Tibial artery (tissue), 4 donors: ENCODE data around the gene FSTL4.

Source experiments
- DNase-seq, 2 donors: peaks; one replicate each; pipeline ENCODE4 v3.0.0-alpha.2; 2019
- H3K27ac ChIP-seq, 2 donors: fragments of 200-600 bp; sonication (generic) in 1 of 2; 1 replicate in 1 of 2; 2 replicates in 1 of 2; pipeline ENCODE4 v1.5.1; 2018 to 2019; ENCODE audit warnings: mild to moderate bottlenecking in 1 of 2
- H3K27me3 ChIP-seq, 2 donors: fragments of 200-600 bp; sonication (generic) in 1 of 2; one replicate each; pipeline versions ENCODE4 v1.5.1 to v1.6.0; 2016 to 2019
- H3K36me3 ChIP-seq, 3 donors: fragments of 200-600 bp; sonication (generic) in 2 of 3; one replicate each; pipeline ENCODE4 v1.5.1; 2016 to 2019; ENCODE audit warnings: mild to moderate bottlenecking in 2 of 3
- H3K4me1 ChIP-seq, 4 donors: fragments of 200-600 bp; sonication (generic) in 2 of 4; 1 replicate in 3 of 4; 2 replicates in 1 of 4; pipeline ENCODE4 v1.5.1; 2016 to 2019
- H3K4me3 ChIP-seq, 2 donors: fragments of 200-600 bp; sonication (generic) in 1 of 2; 1 replicate in 1 of 2; 2 replicates in 1 of 2; pipeline ENCODE4 v1.5.1; 2018 to 2019; ENCODE audit warnings: mild to moderate bottlenecking in 2 of 2
- H3K9me3 ChIP-seq, 3 donors: fragments of 200-600 bp; sonication (generic) in 1 of 3; one replicate each; pipeline ENCODE4 v1.5.1; 2016 to 2019
- CTCF ChIP-seq, 2 experiments: fragments of 200-600 bp in 1 of 2; fragments of 450-650 bp in 1 of 2; IDR thresholded peaks; one replicate each; pipeline ENCODE4 v1.5.1; 2017 to 2019; ENCODE audit warnings: antibody characterized with exemption in 2 of 2, mild to moderate bottlenecking in 1 of 2, moderate library complexity in 1 of 2
- intact Hi-C: fragments of 100-400 bp; cut with DNase I; formaldehyde crosslinking; loops from one replicate; pipeline ENCODE4 v1.15.0; 2023; ENCODE audit warnings: low total_unique reads

The FSTL4 gene

GRCh38 chr5:133284306-133284705 is 328.0 kb downstream of the FSTL4 start:
- DNase-seq, result no peak
- no peak overlapping the region for H3K4me3 ChIP-seq
- H3K27me3 ChIP-seq, result no peaks in the 10 kb centered on the region
- H3K9me3 ChIP-seq, result no peaks in the 10 kb centered on the region
- no peak overlapping the region for H3K27ac ChIP-seq
- H3K4me1 ChIP-seq, result no peaks in the 10 kb centered on the region
- intact Hi-C loops, result no loop called here
- H3K36me3 ChIP-seq, result no peaks in the 10 kb centered on the region
- TF ChIP-seq CTCF (IDR thresholded peaks at IDR 0.05), result no peak

- Histone ChIP-seq H3K36me3 (no peaks in the 10 kb centered on the region), H3K27ac (no peak overlapping the region), H3K27me3 (no peaks in the 10 kb centered on the region), H3K4me1 (no peaks in the 10 kb centered on the region), H3K4me3 (no peak overlapping the region), H3K9me3 (no peaks in the 10 kb centered on the region)
- no peak for TF ChIP-seq CTCF (IDR thresholded peaks at IDR 0.05)
- no peak for DNase-seq
- intact Hi-C loops, result no loop called here
Observed at GRCh38 chr5:133278317-133278716, 334.0 kb downstream of the FSTL4 start.

DNA sequence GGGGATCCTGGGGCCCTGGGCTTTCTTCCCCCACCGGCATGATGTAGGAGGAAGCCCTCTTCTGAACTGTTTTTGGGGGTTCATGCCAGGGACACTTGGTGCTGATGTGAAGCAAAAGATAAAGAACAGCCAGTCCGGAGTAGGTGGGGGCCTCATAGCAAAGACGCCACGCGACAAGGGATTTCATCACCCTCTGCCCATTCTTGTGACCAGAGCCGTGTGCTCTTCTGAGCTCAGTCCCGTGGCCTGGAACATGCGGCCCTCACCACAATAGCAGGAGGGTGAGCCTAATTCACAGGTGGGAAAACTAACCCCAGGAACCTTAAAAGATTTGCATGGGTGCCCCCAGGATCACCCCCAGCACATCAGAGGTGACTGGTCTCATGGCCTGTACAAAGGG is 334.6 kb downstream of the FSTL4 start:
- H3K27ac ChIP-seq, result no peak overlapping the region
- H3K27me3 ChIP-seq, result no peaks in the 10 kb centered on the region
- no peaks in the 10 kb centered on the region for H3K36me3 ChIP-seq
- no peak for DNase-seq
- H3K4me3 ChIP-seq, result no peak overlapping the region
- no peaks in the 10 kb centered on the region for H3K4me1 ChIP-seq
- intact Hi-C loops, result no loop called here
- no peaks in the 10 kb centered on the region for H3K9me3 ChIP-seq
- no peak for TF ChIP-seq CTCF (IDR thresholded peaks at IDR 0.05)

DNA sequence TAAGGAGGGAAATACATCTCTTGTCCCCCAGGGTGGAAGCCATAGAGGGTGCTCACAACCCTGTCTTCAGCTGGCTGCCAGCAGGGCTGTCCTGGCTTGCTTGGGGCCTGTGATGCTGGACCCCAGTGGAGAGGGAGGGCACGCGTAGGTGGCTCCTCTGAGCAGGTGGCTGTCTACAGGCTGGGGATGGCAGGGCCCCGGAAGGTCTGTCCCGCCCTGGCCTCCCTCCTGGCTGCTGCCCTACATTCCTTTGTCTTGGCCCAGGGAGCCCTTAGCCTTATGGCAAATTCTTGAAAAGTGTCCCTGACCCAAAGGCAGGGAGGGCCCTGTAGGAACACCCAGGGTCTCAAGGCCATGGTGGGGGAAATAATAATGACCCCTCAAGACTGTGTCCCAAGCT is 336.2 kb downstream of the FSTL4 start:
- TF ChIP-seq CTCF (IDR thresholded peaks at IDR 0.05), result no peak
- intact Hi-C loops, result no loop called here
- Histone ChIP-seq H3K9me3 (no peaks in the 10 kb centered on the region), H3K27ac (no peak overlapping the region), H3K4me3 (no peak overlapping the region), H3K36me3 (no peaks in the 10 kb centered on the region), H3K27me3 (no peaks in the 10 kb centered on the region), H3K4me1 (no peaks in the 10 kb centered on the region)
- DNase-seq, result no peak

DNA sequence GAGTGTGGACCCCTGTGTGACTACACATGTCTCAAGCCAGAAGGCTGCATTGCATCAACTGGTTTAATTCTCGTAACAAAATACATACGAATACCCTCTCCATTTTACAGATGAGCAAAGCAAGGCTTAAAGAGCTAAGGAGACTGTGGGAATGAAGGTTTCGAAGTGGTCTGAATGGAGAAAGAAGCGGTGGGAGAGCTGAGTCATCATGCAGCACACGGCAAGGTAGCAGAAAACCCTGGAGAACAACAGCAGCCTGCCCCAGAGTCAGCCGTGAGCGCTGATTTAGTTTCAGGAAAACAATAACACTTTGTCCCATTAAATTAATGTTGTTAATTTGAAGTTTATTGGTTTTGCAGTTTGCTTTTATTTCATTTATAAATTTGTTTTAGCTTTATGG is 336.7 kb downstream of the FSTL4 start:
- intact Hi-C loops, result no loop called here
- Histone ChIP-seq H3K27ac (no peak overlapping the region), H3K36me3 (no peaks in the 10 kb centered on the region), H3K9me3 (no peaks in the 10 kb centered on the region), H3K4me1 (no peaks in the 10 kb centered on the region), H3K4me3 (no peak overlapping the region), H3K27me3 (no peaks in the 10 kb centered on the region)
- no peak for TF ChIP-seq CTCF (IDR thresholded peaks at IDR 0.05)
- DNase-seq, result no peak

DNA sequence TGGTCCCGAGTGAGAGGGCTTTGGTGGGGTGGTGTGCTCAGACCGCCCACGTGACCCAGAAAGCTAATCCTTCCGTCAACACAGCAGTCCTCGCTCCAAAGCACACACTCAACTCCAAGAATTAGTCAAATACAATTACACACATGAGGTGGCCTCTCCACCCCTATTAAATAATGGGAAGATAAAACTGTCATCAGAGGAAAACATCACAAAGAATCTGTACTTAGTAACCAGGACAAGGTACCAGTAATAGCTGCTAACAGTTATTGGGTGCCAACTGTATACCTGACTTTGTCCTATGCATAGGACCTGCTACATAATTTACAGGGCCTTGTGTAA is 337.8 kb downstream of the FSTL4 start:
- no peaks in the 10 kb centered on the region for H3K36me3 ChIP-seq
- no peaks in the 10 kb centered on the region for H3K4me1 ChIP-seq
- intact Hi-C loops, result no loop called here
- no peaks in the 10 kb centered on the region for H3K9me3 ChIP-seq
- no peak for TF ChIP-seq CTCF (IDR thresholded peaks at IDR 0.05)
- no peak overlapping the region for H3K27ac ChIP-seq
- H3K4me3 ChIP-seq, result no peak overlapping the region
- H3K27me3 ChIP-seq, result no peaks in the 10 kb centered on the region
- no peak for DNase-seq
